Measurements from ENCODE around the gene RUNX2.

GRCh38 chr6:45494416-45495135, 166.4 kb downstream of the RUNX2 start:
- TF ChIP-seq EP300 (IDR thresholded peaks at IDR 0.05), result no peak
- TF ChIP-seq CTCF (IDR thresholded peaks at IDR 0.05), result no peak

Measured in stomach (tissue), 4 donors.